ENCODE data around the gene ATP2B2.

Gene ATP2B2

GRCh38 chr3:10467204-10467603, 38.2 kb downstream of the ATP2B2 start:
- no peak for TF ChIP-seq CTCF (conservative IDR thresholded peaks at IDR 0.05)
- no peak overlapping the region for H3K27ac ChIP-seq

- TF ChIP-seq CTCF (conservative IDR thresholded peaks at IDR 0.05): no peak
Observed at GRCh38 chr3:10466186-10466585, 39.2 kb downstream of the ATP2B2 start.

GRCh38 chr3:10465161-10465560, 40.2 kb downstream of the ATP2B2 start:
- no peak for TF ChIP-seq CTCF (conservative IDR thresholded peaks at IDR 0.05)
- no peak overlapping the region for H3K27ac ChIP-seq

More at GRCh38 chr3:10466186-10466585, 39.2 kb downstream of the ATP2B2 start:
- H3K27ac ChIP-seq: no peak overlapping the region

- no peak overlapping the region for H3K27ac ChIP-seq
- TF ChIP-seq CTCF (conservative IDR thresholded peaks at IDR 0.05): no peak
Observed at GRCh38 chr3:10463533-10464434, 41.6 kb downstream of the ATP2B2 start.

- H3K27ac ChIP-seq: no peak overlapping the region
- TF ChIP-seq CTCF (conservative IDR thresholded peaks at IDR 0.05): no peak
Observed at GRCh38 chr3:10462641-10463532, 42.5 kb downstream of the ATP2B2 start.

- TF ChIP-seq CTCF (conservative IDR thresholded peaks at IDR 0.05): no peak
- no peak overlapping the region; the same call in 1 of the 2 replicates for H3K27ac ChIP-seq
Observed at GRCh38 chr3:10460951-10461545, 44.3 kb downstream of the ATP2B2 start.
